Measurements from ENCODE around the gene RMRP. TPM values are rescaled to one million over a fixed set of nuclear protein-coding genes. Genes with fewer than 3 reads are reported as not detected.

Gene RMRP
- total and polyA plus RNA-seq, 9 of the 15 experiments (the other 6 are each of a cell fraction or from before 2014, with no cell fraction given), result 75.7 to 89,974 (median 13,378) TPM; not detected in 3

GRCh38 chr9:35690614-35691333 is 33.0 kb upstream of the RMRP start (continued):
- TF ChIP-seq E2F6 (IDR thresholded peaks at IDR 0.05; ENCODE audit: borderline replicate concordance in 1 of 2, extremely low read depth in 1 of 2, insufficient read depth in 1 of 2, insufficient read length in 1 of 2, low read depth in 1 of 2, low read length in 1 of 2, poor library complexity in 1 of 2, severe bottlenecking in 1 of 2) (peak in 1 of 2 experiments; percentile 47), SIN3A (IDR thresholded peaks at IDR 0.05; ENCODE audit: borderline replicate concordance in 2 of 2, control insufficient read depth in 1 of 2, low read depth in 2 of 2, low read length in 2 of 2) (0 out of 4 replicates have a peak, but pooled peaks of 1 of the 2 experiments have one; percentile 39), GABPA (tag; conservative IDR thresholded peaks at IDR 0.05; ENCODE audit: low read depth) (peak; percentile 68), VEZF1 (CRISPR knock-in tag; IDR thresholded peaks at IDR 0.05) (peak; percentile 87), FOXK2 (conservative IDR thresholded peaks at IDR 0.05 in 1 of 2, IDR thresholded peaks at IDR 0.05 in 1 of 2; ENCODE audit: low read depth in 2 of 2) (0 out of 4 replicates have a peak, but pooled peaks have one; percentile 22 to 26), L3MBTL2 (IDR thresholded peaks at IDR 0.05) (peak; percentile 59), ZNF239 (CRISPR knock-in tag; IDR thresholded peaks at IDR 0.05) (no peak), MAZ (CRISPR knock-in tag; conservative IDR thresholded peaks at IDR 0.05 in 1 of 2, IDR thresholded peaks at IDR 0.05 in 1 of 2) (peak in 1 of 2 experiments; percentile 74), MGA (IDR thresholded peaks at IDR 0.05) (0 out of 2 replicates have a peak, but pooled peaks have one; percentile 33)
